Karpas-422 (cell line): ENCODE data around the gene LPP. TPM values are rescaled to one million over a fixed set of nuclear protein-coding genes. Genes with fewer than 3 reads are reported as not detected.

ENCODE experiments used
- DNase-seq: peaks from one replicate; pipeline ENCODE4 v3.0.0-alpha.2; 2015
- H2AFZ ChIP-seq: fragments of 200-600 bp; sonication (generic); 2 replicates; pipeline ENCODE4 v1.6.1; 2014; ENCODE audit warnings: antibody characterized with exemption, low read length, mixed read lengths
- H3K27ac ChIP-seq: fragments of 200-600 bp; sonication (generic); 2 replicates; pipeline ENCODE4 v1.5.1; 2014; ENCODE audit warnings: mild to moderate bottlenecking, low read length, moderate library complexity
- H3K27me3 ChIP-seq: fragments of 200-600 bp; sonication (generic); 2 replicates; pipeline ENCODE4 v1.6.1; 2014; ENCODE audit warnings: low read length, mixed read lengths
- H3K36me3 ChIP-seq: fragments of 200-600 bp; sonication (generic); 2 replicates; pipeline ENCODE4 v1.6.1; 2014; ENCODE audit warnings: low read length, mixed read lengths; ENCODE audit not compliant: insufficient read depth
- H3K4me1 ChIP-seq: fragments of 200-600 bp; sonication (generic); 2 replicates; pipeline ENCODE4 v1.6.1; 2014; ENCODE audit warnings: mild to moderate bottlenecking, low read length, mixed read lengths
- H3K4me2 ChIP-seq: fragments of 200-600 bp; sonication (generic); 2 replicates; pipeline ENCODE4 v1.6.1; 2014; ENCODE audit warnings: low read length, low read depth, mild to moderate bottlenecking; ENCODE audit not compliant: poor library complexity, severe bottlenecking
- H3K4me3 ChIP-seq: fragments of 200-600 bp; sonication (generic); 2 replicates; pipeline ENCODE4 v1.5.1; 2014; ENCODE audit warnings: mild to moderate bottlenecking, antibody characterized with exemption, low read length, mixed read lengths
- H3K79me2 ChIP-seq: fragments of 200-600 bp; sonication (generic); 2 replicates; pipeline ENCODE4 v1.6.1; 2014; ENCODE audit warnings: mild to moderate bottlenecking, low read length, mixed read lengths
- H3K9ac ChIP-seq: fragments of 200-600 bp; sonication (generic); 2 replicates; pipeline ENCODE4 v1.6.0; 2014; ENCODE audit warnings: low read length
- H3K9me2 ChIP-seq: fragments of 200-600 bp; sonication (generic), shearing (Covaris generic); replicated peaks from 2 replicates; pipeline ENCODE4 v1.6.0; 2014; ENCODE audit warnings: mild to moderate bottlenecking, low read length, moderate library complexity; ENCODE audit not compliant: insufficient read depth
- H3K9me3 ChIP-seq: fragments of 300-700, 200-600 bp; sonication (generic); 2 replicates; pipeline ENCODE4 v1.6.1; 2014; ENCODE audit warnings: low read length, mixed read lengths
- H4K20me1 ChIP-seq: fragments of 200-600 bp; sonication (generic); 2 replicates; pipeline ENCODE4 v1.6.1; 2014; ENCODE audit warnings: mild to moderate bottlenecking, antibody characterized with exemption, low read length, low read depth; ENCODE audit not compliant: insufficient read depth
- total RNA-seq: library from RNA; depleted of rRNA; stranded (reverse); fragments of >200 nt; shearing (Covaris generic); gene quantifications from 2 replicates; pipeline ENCODE4 v1.2.3, GENCODE V29; 2014; ENCODE audit warnings: low replicate concordance

Gene LPP
- total RNA-seq, 1 experiment from 2014 or later: 88.5 TPM

DNA sequence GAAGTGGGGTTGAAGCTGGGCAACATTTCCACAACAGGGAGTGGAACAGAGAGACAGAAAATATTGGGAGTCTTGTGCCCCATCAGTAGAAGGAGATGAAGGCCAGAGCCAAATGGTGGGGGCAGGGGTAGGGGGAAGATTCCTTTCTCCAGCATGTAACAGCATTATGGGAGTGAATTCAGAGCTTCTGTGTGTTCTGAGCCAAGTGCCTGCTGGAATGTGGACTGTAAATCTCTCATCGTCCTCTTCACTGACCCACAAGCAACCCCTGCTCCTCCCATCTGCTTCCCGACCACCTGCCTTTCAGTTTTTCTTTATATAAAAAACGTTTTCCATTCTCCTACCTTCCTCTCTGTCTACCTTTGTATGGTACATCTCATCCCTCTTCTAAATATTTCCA, 673.6 kb downstream of the LPP start:
- Histone ChIP-seq H3K79me2 (no peaks in the 10 kb centered on the region), H3K4me2 (no peak overlapping the region), H3K36me3 (no peaks in the 10 kb centered on the region), H3K9me3 (no peaks in the 10 kb centered on the region), H3K4me3 (no peak overlapping the region), H3K27ac (no peak overlapping the region), H2AFZ (no peak overlapping the region), H4K20me1 (no peaks in the 10 kb centered on the region), H3K9me2 (no peaks in the 10 kb centered on the region), H3K9ac (no peak overlapping the region), H3K27me3 (no peaks in the 10 kb centered on the region), H3K4me1 (no peaks in the 10 kb centered on the region)
- DNase-seq: no peak

DNA sequence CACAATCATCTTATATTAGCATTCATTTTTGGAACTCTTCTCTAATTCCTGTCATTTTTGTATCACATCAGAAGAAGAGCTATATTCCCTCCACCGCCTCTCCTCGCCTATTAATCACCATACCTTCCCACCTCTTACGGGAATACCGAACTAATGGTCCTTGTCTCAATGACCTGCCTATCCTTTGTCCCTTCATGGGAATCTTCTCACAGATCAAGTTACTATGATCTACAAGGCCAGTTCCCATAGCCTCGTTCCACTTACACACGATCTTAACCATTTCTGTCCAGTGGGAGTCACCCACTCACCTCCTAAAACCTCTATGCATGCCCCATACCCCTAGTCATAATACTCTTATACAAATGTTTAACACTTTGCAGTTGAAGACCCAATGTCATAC, 675.2 kb downstream of the LPP start:
- Histone ChIP-seq H4K20me1 (no peaks in the 10 kb centered on the region), H3K9me3 (no peaks in the 10 kb centered on the region), H3K9ac (no peak overlapping the region), H3K27me3 (no peaks in the 10 kb centered on the region), H3K27ac (no peak overlapping the region), H3K79me2 (no peaks in the 10 kb centered on the region), H2AFZ (no peak overlapping the region), H3K9me2 (no peaks in the 10 kb centered on the region), H3K4me2 (no peak overlapping the region), H3K4me3 (no peak overlapping the region), H3K36me3 (no peaks in the 10 kb centered on the region), H3K4me1 (no peaks in the 10 kb centered on the region)
- DNase-seq: no peak

DNA sequence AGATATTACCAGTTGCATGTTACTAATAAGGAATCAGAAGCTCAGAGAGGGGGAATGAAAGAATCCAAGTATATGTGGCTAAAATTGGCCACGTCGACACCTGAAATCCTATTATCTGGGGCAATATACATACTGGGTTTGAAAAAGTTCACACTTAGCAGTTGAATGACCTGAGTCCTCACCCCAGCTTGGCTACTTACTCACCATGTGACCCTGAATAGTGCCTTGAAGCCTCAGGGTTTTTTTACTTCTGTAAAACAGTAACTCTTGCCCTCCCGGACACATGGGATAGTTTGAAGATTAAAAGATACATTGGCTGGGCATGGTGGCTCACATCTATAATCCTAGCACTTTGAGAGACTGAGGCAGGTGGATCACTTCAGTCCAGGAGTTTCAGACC, 675.6 kb downstream of the LPP start:
- H2AFZ ChIP-seq: no peak overlapping the region
- no peak overlapping the region for H3K27ac ChIP-seq
- H3K9ac ChIP-seq: no peak overlapping the region
- H3K4me1 ChIP-seq: no peaks in the 10 kb centered on the region
- H3K79me2 ChIP-seq: no peaks in the 10 kb centered on the region
- no peak overlapping the region for H3K4me2 ChIP-seq
- no peaks in the 10 kb centered on the region for H4K20me1 ChIP-seq
- H3K9me2 ChIP-seq: no peaks in the 10 kb centered on the region
- H3K27me3 ChIP-seq: no peaks in the 10 kb centered on the region
- DNase-seq: no peak
- no peaks in the 10 kb centered on the region for H3K36me3 ChIP-seq
- no peak overlapping the region for H3K4me3 ChIP-seq
- H3K9me3 ChIP-seq: no peaks in the 10 kb centered on the region

DNA sequence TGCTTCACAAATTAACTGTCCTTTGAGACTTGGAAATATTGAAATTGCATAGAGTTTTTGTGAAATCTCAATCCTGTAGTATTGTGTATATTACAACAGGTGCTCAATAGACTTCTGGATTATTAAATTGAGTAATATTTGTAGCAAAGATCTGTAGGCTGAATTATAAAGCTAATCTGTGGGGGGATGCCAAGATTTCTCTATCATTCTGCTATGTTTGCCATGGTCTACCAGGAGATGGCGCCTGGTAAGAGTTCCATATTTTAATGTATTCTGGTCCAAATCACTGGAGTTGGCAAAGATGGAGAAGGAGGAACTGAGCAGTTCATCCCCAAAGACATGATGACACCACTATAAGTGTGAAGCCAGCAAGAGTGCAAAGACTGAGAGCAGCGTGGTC, 676.9 kb downstream of the LPP start:
- no peak overlapping the region for H3K9ac ChIP-seq
- H3K4me2 ChIP-seq: no peak overlapping the region
- H3K9me3 ChIP-seq: no peaks in the 10 kb centered on the region
- H3K79me2 ChIP-seq: no peaks in the 10 kb centered on the region
- no peaks in the 10 kb centered on the region for H3K36me3 ChIP-seq
- no peak overlapping the region for H3K4me3 ChIP-seq
- H3K27ac ChIP-seq: no peak overlapping the region
- no peaks in the 10 kb centered on the region for H4K20me1 ChIP-seq
- H2AFZ ChIP-seq: no peak overlapping the region
- no peaks in the 10 kb centered on the region for H3K27me3 ChIP-seq
- H3K9me2 ChIP-seq: no peaks in the 10 kb centered on the region
- no peaks in the 10 kb centered on the region for H3K4me1 ChIP-seq
- peak; percentile 54 for DNase-seq

DNA sequence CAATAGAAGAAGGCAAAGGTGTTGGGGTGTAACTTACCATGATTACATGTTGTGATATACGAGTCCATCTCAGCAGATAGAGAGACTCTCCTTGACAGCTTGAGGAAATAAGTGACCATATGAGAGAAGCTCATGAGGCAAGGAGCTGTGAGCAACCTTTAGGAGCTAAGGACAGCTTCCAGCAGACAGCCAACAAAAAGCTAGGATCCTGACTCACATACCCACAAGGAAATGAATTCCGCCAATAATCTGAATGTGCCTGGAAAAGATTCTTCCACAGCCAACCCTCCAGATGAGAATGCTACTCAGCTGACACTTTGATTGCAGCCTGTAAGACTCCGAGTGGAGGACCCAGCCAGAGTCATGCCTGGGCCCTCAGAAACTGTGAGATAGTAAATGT, 678.2 kb downstream of the LPP start:
- Histone ChIP-seq H2AFZ (no peak overlapping the region), H3K4me2 (no peak overlapping the region), H3K4me3 (no peak overlapping the region), H3K27ac (no peak overlapping the region), H3K9me3 (no peaks in the 10 kb centered on the region), H3K36me3 (no peaks in the 10 kb centered on the region), H3K4me1 (no peaks in the 10 kb centered on the region), H3K9ac (no peak overlapping the region), H3K79me2 (no peaks in the 10 kb centered on the region), H3K27me3 (no peaks in the 10 kb centered on the region), H3K9me2 (no peaks in the 10 kb centered on the region), H4K20me1 (no peaks in the 10 kb centered on the region)
- no peak for DNase-seq

DNA sequence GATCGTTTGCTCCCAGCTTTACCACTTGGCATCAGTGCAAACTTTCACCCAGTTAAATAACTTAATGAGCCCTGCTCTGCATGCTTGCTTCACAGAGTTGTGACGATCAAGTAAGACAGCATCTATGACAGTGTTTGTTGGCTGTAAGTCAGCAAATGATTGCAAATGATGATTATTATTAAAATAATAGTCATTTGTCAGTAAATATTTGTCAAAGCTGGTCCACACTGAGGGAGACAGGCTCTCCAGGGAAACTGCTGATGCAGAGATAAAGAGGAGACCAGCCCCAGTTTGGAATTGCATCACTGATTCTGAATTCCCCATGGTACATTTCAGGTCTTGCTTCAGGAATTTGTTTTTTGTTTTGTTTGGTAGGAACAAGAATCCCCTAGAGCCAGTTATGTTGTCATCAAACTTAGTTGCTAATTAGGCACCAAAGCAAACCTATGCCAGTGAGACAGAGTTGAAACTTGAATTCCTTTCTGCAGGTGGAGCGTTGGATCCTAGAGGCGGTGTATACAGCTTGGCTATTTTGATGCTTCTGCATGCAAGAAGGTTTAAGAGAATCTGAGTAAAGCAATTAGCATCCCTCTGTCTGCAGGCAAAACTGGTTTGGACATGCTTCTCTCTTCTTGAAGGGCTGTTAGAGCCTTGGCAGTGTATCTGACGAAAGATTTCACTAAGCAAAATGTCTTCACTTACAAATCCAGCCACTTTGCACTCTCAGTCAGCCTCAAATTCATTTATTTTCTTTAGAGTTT, 679.2 kb downstream of the LPP start:
- Histone ChIP-seq H3K27ac (no peak overlapping the region), H2AFZ (no peak overlapping the region), H3K27me3 (no peaks in the 10 kb centered on the region), H3K9ac (no peak overlapping the region), H3K4me1 (peaks cover 6% of the 10 kb centered on the region), H3K9me3 (no peaks in the 10 kb centered on the region), H4K20me1 (no peaks in the 10 kb centered on the region), H3K4me2 (no peak overlapping the region), H3K79me2 (no peaks in the 10 kb centered on the region), H3K4me3 (no peak overlapping the region), H3K36me3 (no peaks in the 10 kb centered on the region), H3K9me2 (no peaks in the 10 kb centered on the region)
- DNase-seq: no peak

DNA sequence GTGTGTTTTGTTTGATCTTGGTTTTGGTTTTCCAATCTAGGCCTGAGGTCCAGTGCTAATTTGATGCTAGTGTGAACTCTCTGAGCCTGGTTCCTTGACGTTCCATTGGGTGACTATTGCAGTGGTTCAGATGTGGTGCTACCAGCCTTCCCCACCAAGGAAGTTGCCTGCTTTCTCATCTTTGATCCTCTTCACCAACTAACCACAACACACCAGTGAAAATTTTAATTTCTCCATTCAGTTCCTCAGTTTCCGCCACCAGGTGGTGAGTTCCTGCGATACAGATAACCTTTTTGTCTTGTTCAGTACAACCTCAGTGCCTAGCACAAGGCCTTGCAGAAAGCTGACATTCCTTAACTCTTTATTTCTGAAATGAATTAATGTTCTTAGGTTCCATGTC, 680.4 kb downstream of the LPP start:
- Histone ChIP-seq H3K4me2 (no peak overlapping the region), H3K9me2 (no peaks in the 10 kb centered on the region), H3K79me2 (no peaks in the 10 kb centered on the region), H3K27ac (no peak overlapping the region), H3K27me3 (no peaks in the 10 kb centered on the region), H3K9ac (no peak overlapping the region), H3K9me3 (no peaks in the 10 kb centered on the region), H3K36me3 (no peaks in the 10 kb centered on the region), H3K4me1 (peaks cover 6% of the 10 kb centered on the region), H2AFZ (no peak overlapping the region), H4K20me1 (no peaks in the 10 kb centered on the region), H3K4me3 (no peak overlapping the region)
- peak; percentile 50 for DNase-seq

DNA sequence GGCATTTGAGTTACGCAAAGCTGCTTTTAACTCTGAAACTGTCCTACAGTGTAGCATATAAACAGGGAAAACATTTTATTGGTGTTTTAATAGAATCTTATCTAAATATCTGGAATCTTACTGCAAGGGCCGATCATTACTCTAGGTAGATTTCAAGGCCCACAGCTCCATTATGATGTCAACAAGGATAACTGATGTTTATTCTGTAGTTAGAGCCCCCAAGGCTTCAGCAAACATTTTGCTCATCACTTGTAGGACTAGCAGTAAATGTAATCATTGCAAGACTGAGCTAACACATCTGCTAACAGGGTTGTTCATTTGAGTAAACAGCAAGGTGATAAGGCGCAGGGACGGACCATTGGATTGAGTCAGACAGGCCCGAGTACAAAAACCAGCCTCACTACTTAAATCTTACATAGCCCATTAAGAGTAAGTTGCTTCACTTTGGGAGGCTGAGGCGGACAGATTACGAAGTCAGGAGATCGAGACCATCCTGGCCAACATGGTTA, 685.3 kb downstream of the LPP start:
- Histone ChIP-seq H3K27me3 (no peaks in the 10 kb centered on the region), H2AFZ (no peak overlapping the region), H3K4me3 (no peak overlapping the region), H3K27ac (no peak overlapping the region), H3K9me2 (no peaks in the 10 kb centered on the region), H3K79me2 (no peaks in the 10 kb centered on the region), H3K4me2 (no peak overlapping the region), H3K9ac (no peak overlapping the region), H3K4me1 (peaks cover 15% of the 10 kb centered on the region), H4K20me1 (no peaks in the 10 kb centered on the region), H3K9me3 (no peaks in the 10 kb centered on the region), H3K36me3 (no peaks in the 10 kb centered on the region)
- no peak for DNase-seq
